Astrocyte of the cerebellum (primary cell): ENCODE data around the gene LDB2.

Experiments
- DNase-seq: peaks from one replicate; pipeline ENCODE4 v3.0.0-alpha.2; 2011; ENCODE audit warnings: low read depth
- H3K4me3 ChIP-seq: 2 replicates; pipeline ENCODE4 v1.5.1; 2011; ENCODE audit warnings: mild to moderate bottlenecking, low read depth, low read length, moderate library complexity
- CTCF ChIP-seq: IDR thresholded peaks from 2 replicates; pipeline ENCODE4 v1.5.1; 2012; ENCODE audit warnings: low read length, low read depth, moderate library complexity, mild to moderate bottlenecking; ENCODE audit errors: missing control alignments
- in situ Hi-C: cut with HindIII; loops from 2 replicates; pipeline ENCODE4 v1.10.0; 2017; ENCODE audit warnings: low sequenced_read_pairs

Gene LDB2

GRCh38 chr4:16817286-16817685 lies 81.2 kb downstream of the LDB2 start:
- no peak for DNase-seq
- no peak overlapping the region for H3K4me3 ChIP-seq
- no peak for TF ChIP-seq CTCF
- in situ Hi-C loops: no loop called here

GRCh38 chr4:16814361-16814760 lies 84.1 kb downstream of the LDB2 start:
- DNase-seq: no peak
- no peak for TF ChIP-seq CTCF
- in situ Hi-C loops: no loop called here
- H3K4me3 ChIP-seq: no peak overlapping the region

- in situ Hi-C loops: no loop called here
- H3K4me3 ChIP-seq: no peak overlapping the region
- no peak for DNase-seq
- TF ChIP-seq CTCF: no peak
Observed at GRCh38 chr4:16812041-16812440, 86.4 kb downstream of the LDB2 start.

- no peak for DNase-seq
- H3K4me3 ChIP-seq: no peak overlapping the region
- TF ChIP-seq CTCF: no peak
- in situ Hi-C loops: no loop called here
Observed at GRCh38 chr4:16809943-16810342, 88.5 kb downstream of the LDB2 start.

- TF ChIP-seq CTCF: no peak
- in situ Hi-C loops: no loop called here
- H3K4me3 ChIP-seq: no peak overlapping the region
- no peak for DNase-seq
Observed at GRCh38 chr4:16809064-16809463, 89.4 kb downstream of the LDB2 start.

- DNase-seq: no peak
- in situ Hi-C loops: no loop called here
- H3K4me3 ChIP-seq: no peak overlapping the region
- TF ChIP-seq CTCF: no peak
Observed at GRCh38 chr4:16807355-16807754, 91.1 kb downstream of the LDB2 start.

- in situ Hi-C loops: no loop called here
- DNase-seq: no peak
- H3K4me3 ChIP-seq: no peak overlapping the region
- TF ChIP-seq CTCF: no peak
Observed at GRCh38 chr4:16804581-16804980, 93.9 kb downstream of the LDB2 start.
